NCI-H524 (cell line): Measurements from ENCODE around the gene NEURL1.
A peak's percentile ranks its signal among the peaks of the same experiment; 100 is the strongest.

ENCODE experiments used
- DNase-seq, 2 experiments: peaks; one replicate each; lab custom pipeline; 2025; lab: John Stamatoyannopoulos, UW

NEURL1 gene

GRCh38 chr10:103546401-103546800 lies 52.9 kb downstream of the NEURL1 start:
- DNase-seq, result no peak

GRCh38 chr10:103547391-103547946 lies 54.0 kb downstream of the NEURL1 start:
- peak in 1 of 2 experiments; percentile 30 for DNase-seq

GRCh38 chr10:103548006-103548405 lies 54.5 kb downstream of the NEURL1 start:
- no peak for DNase-seq

- peak in 1 of 2 experiments; percentile 13 for DNase-seq
These were observed 55.3 kb downstream of the NEURL1 start for GRCh38 chr10:103548581-103549348.

GRCh38 chr10:103549349-103549685 lies 55.8 kb downstream of the NEURL1 start:
- no peak for DNase-seq

GRCh38 chr10:103550229-103550628 lies 56.7 kb downstream of the NEURL1 start:
- no peak for DNase-seq

GRCh38 chr10:103551619-103552602 lies 58.4 kb downstream of the NEURL1 start:
- no peak for DNase-seq

- no peak for DNase-seq
These were observed 59.6 kb downstream of the NEURL1 start for GRCh38 chr10:103552856-103553742.

GRCh38 chr10:103553743-103554487 lies 60.4 kb downstream of the NEURL1 start:
- no peak for DNase-seq

- peak in 1 of 2 experiments; percentile 31 for DNase-seq
These were observed 61.2 kb downstream of the NEURL1 start for GRCh38 chr10:103554488-103555324.

GRCh38 chr10:103555325-103555649 lies 61.8 kb downstream of the NEURL1 start:
- no peak for DNase-seq

- DNase-seq, result no peak
These were observed 62.2 kb downstream of the NEURL1 start for GRCh38 chr10:103555712-103556111.

- no peak for DNase-seq
These were observed 63.0 kb downstream of the NEURL1 start for GRCh38 chr10:103556383-103557007.

GRCh38 chr10:103557455-103557854 lies 64.0 kb downstream of the NEURL1 start:
- no peak for DNase-seq

GRCh38 chr10:103558911-103559310 lies 65.4 kb downstream of the NEURL1 start:
- no peak for DNase-seq

- DNase-seq, result no peak
These were observed 66.3 kb downstream of the NEURL1 start for GRCh38 chr10:103559776-103560175.

GRCh38 chr10:103560886-103561285 lies 67.4 kb downstream of the NEURL1 start:
- no peak for DNase-seq

- DNase-seq, result no peak
These were observed 68.9 kb downstream of the NEURL1 start for GRCh38 chr10:103562383-103562782.

- DNase-seq, result no peak
These were observed 70.0 kb downstream of the NEURL1 start for GRCh38 chr10:103563231-103564115.
